ENCODE measurements around the gene UHRF2. TPM values are rescaled to one million over a fixed set of nuclear protein-coding genes. Genes with fewer than 3 reads are reported as not detected.
"Not testable (repeated sequence)": the region's sequence is repeated elsewhere in the genome, so short reads cannot be mapped to it uniquely, and the experiment has no call there.

The UHRF2 gene
- total RNA-seq, 1 donor from 2014 or later, result 22.8 TPM

GRCh38 chr9:6450641-6451375 lies 37.8 kb downstream of the UHRF2 start:
- Histone ChIP-seq H3K36me3 (peaks cover 0 to 3% of the 10 kb centered on the region in 2 donors), H3K4me1 (peaks cover 0 to 9% of the 10 kb centered on the region in 2 donors), H3K27ac (no peak overlapping the region), H3K4me3 (no peak overlapping the region), H3K27me3 (no peaks in the 10 kb centered on the region), H3K9me3 (no peaks in the 10 kb centered on the region)
- TF ChIP-seq, protein P1, sequence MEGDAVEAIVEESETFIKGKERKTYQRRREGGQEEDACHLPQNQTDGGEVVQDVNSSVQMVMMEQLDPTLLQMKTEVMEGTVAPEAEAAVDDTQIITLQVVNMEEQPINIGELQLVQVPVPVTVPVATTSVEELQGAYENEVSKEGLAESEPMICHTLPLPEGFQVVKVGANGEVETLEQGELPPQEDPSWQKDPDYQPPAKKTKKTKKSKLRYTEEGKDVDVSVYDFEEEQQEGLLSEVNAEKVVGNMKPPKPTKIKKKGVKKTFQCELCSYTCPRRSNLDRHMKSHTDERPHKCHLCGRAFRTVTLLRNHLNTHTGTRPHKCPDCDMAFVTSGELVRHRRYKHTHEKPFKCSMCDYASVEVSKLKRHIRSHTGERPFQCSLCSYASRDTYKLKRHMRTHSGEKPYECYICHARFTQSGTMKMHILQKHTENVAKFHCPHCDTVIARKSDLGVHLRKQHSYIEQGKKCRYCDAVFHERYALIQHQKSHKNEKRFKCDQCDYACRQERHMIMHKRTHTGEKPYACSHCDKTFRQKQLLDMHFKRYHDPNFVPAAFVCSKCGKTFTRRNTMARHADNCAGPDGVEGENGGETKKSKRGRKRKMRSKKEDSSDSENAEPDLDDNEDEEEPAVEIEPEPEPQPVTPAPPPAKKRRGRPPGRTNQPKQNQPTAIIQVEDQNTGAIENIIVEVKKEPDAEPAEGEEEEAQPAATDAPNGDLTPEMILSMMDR (IDR thresholded peaks at IDR 0.05), result no peak
- DNase-seq (ENCODE audit: low spot score in 2 of 2), result no peak
- intact Hi-C loops (cut with DNase I), result no loop called here

- DNase-seq (ENCODE audit: low spot score in 2 of 2); H3K9me3 ChIP-seq; H3K4me3 ChIP-seq; H3K4me1 ChIP-seq; intact Hi-C loops (cut with DNase I); H3K27ac ChIP-seq; H3K36me3 ChIP-seq; H3K27me3 ChIP-seq: not testable (repeated sequence)
Measured at GRCh38 chr9:6455292-6455691, 42.3 kb downstream of the UHRF2 start.

GRCh38 chr9:6458704-6459103 lies 45.7 kb downstream of the UHRF2 start:
- DNase-seq (ENCODE audit: low spot score in 2 of 2), result not testable (repeated sequence)

GRCh38 chr9:6459718-6460117 lies 46.7 kb downstream of the UHRF2 start:
- peaks cover 0 to 14% of the 10 kb centered on the region in 2 donors for H3K36me3 ChIP-seq
- DNase-seq (ENCODE audit: low spot score in 2 of 2), result no peak
- H3K27me3 ChIP-seq, result no peaks in the 10 kb centered on the region
- intact Hi-C loops (cut with DNase I), result no loop called here
- no peak overlapping the region for H3K27ac ChIP-seq
- H3K4me3 ChIP-seq, result no peak overlapping the region
- H3K4me1 ChIP-seq, result no peaks in the 10 kb centered on the region
- TF ChIP-seq, protein P1 (IDR thresholded peaks at IDR 0.05), result no peak
- no peaks in the 10 kb centered on the region for H3K9me3 ChIP-seq

More at GRCh38 chr9:6458704-6459103, 45.7 kb downstream of the UHRF2 start:
- H3K4me1 ChIP-seq; H3K27me3 ChIP-seq; H3K4me3 ChIP-seq; H3K9me3 ChIP-seq; intact Hi-C loops (cut with DNase I); H3K27ac ChIP-seq: not testable (repeated sequence)
- H3K36me3 ChIP-seq, result peaks cover 0 to 14% of the 10 kb centered on the region in 2 donors

GRCh38 chr9:6460189-6460768 lies 47.3 kb downstream of the UHRF2 start:
- H3K36me3 ChIP-seq, result peaks cover 0 to 14% of the 10 kb centered on the region in 2 donors
- H3K4me3 ChIP-seq, result no peak overlapping the region
- DNase-seq (ENCODE audit: low spot score in 2 of 2), result no peak
- H3K4me1 ChIP-seq, result no peaks in the 10 kb centered on the region
- no peaks in the 10 kb centered on the region for H3K27me3 ChIP-seq
- H3K9me3 ChIP-seq, result no peaks in the 10 kb centered on the region
- H3K27ac ChIP-seq, result no peak overlapping the region
- TF ChIP-seq, protein P1 (IDR thresholded peaks at IDR 0.05), result no peak
- intact Hi-C loops (cut with DNase I), result no loop called here

- intact Hi-C loops (cut with DNase I), result no loop called here
- TF ChIP-seq, protein P1 (IDR thresholded peaks at IDR 0.05), result no peak
- no peaks in the 10 kb centered on the region for H3K9me3 ChIP-seq
Measured at GRCh38 chr9:6461619-6462018, 48.6 kb downstream of the UHRF2 start.

More at GRCh38 chr9:6461619-6462018, 48.6 kb downstream of the UHRF2 start:
- Histone ChIP-seq H3K4me3 (no peak overlapping the region), H3K4me1 (no peaks in the 10 kb centered on the region), H3K27ac (no peak overlapping the region), H3K36me3 (peaks cover 0 to 14% of the 10 kb centered on the region in 2 donors), H3K27me3 (no peaks in the 10 kb centered on the region)
- no peak for DNase-seq (ENCODE audit: low spot score in 2 of 2)

Measured in ascending aorta (tissue), 2 donors.